GM10266 (cell line): ENCODE measurements around the gene LEFTY1.
"Not testable (repeated sequence)": the region's sequence is repeated elsewhere in the genome, so short reads cannot be mapped to it uniquely, and the experiment has no call there.

Source experiments
- DNase-seq: peaks from one replicate; pipeline ENCODE4 v3.0.0; 2012; ENCODE audit errors: extremely low spot score
- CTCF ChIP-seq: IDR thresholded peaks from 2 replicates; pipeline ENCODE4 v1.5.1; 2012; ENCODE audit warnings: mild to moderate bottlenecking, low read depth; ENCODE audit not compliant: control insufficient read depth, insufficient read depth; ENCODE audit errors: missing control alignments

The LEFTY1 gene

DNA sequence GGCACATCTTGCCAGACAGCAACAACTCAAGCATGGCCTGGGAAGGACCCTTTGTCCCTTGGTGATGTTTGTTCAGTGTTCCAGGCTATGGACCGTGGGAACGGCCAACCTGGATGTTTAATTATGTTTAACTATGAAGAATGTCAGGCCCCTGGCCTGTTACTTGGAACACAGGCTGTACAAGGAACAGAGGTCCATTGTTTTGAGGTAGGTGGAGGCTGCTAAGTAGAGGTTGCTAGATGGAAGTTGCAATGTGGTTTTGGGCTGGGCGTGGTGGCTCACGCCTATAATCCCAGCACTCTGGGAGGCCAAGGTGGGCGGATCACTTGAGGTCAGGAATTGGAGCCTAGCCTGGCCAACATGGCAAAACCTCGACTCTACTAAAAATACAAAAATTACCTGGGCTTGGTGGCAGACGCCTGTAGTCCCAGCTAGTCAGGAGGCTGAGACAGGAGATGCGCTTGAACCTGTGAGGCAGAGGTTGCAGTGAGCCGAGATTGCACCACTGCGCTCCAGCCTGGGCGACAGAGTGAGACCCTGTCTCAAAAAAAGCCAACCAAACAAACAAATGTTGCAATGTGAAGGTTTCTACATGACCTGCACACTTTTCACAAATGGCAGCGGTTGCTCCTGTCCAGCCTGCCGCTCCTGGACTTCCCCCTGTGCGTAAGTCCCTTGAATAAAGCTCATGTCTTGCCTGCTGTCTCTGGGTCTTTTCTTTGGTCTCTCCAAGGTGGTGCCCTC is 2.5 kb upstream of the LEFTY1 start:
- TF ChIP-seq CTCF: no peak
- DNase-seq: no peak

DNA sequence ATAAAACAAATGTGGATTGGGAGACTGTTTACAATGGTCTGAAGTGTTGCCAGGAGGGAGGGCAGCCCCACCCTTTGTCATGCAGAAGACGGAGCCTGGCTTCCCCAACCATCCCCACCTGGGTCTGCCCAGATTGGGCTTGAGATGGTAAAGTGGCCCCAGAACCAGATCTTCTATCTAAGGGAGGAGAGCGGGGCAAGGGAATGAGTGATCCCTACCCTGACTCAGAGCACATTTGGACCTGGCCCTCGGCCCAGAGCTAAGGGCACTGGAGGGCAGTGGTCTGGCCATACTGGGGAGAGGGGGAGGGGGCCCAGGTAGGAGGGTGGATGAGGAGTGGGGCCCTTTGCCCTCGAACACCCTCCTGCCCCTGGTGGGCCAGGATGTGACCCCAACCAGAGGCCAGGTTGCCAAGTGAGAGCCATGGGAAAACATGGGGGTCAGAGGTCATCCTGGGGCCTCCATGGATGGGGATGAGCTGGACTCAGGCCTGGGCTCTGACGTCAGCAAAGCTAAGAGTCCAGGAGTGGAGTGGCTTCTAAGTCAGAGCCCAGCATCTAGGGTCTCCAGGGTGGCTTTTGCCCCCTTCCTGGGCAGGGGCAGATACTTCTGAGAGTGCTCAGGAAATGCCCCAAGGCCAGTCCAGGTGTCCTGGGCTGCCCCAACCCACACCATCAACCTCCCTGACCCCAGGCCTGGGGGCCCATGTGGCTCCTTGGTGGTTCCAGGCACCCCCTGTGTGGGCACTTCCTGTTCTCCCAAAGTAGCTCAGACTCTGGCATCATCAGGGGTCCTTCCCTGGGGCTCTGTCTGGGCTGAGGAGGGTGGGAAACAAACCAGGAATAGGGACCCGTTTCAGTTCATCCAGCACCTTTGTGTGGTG is 1.6 kb upstream of the LEFTY1 start:
- no peak for TF ChIP-seq CTCF
- DNase-seq: no peak

- DNase-seq: no peak
- no peak for TF ChIP-seq CTCF
These were observed 797 bp upstream of the LEFTY1 start for GRCh38 chr1:225889743-225890142.

DNA sequence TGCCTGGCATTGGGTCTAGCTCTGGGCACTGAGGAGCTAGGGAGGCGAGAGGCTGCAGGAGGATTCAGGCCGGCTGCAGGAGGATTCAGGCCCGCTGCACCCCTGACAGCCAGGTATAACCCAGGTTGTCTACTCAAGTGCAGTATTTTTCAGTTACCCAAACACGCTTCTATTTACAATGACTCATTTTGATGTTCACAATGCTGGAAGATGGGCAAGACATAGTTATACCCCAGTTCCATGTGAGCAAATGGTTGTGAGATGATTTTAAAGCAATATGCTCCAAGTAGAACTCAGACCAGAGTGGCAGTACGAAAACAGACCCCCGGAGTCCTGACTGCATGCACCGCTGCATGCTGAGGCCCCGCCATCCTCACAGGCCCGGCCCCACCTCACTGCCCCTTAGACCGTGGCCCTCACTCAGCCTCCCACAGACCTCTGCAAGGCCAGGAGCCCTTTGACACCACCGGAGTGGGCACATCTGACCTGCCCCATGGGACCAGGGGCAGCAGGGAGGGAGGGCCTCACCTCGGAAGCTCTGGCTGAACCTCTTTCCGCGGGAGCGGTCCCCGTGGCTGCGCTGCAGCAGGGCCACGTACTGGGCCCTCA is 553 bp downstream of the LEFTY1 start:
- DNase-seq: peak; percentile 22
- no peak for TF ChIP-seq CTCF

DNA sequence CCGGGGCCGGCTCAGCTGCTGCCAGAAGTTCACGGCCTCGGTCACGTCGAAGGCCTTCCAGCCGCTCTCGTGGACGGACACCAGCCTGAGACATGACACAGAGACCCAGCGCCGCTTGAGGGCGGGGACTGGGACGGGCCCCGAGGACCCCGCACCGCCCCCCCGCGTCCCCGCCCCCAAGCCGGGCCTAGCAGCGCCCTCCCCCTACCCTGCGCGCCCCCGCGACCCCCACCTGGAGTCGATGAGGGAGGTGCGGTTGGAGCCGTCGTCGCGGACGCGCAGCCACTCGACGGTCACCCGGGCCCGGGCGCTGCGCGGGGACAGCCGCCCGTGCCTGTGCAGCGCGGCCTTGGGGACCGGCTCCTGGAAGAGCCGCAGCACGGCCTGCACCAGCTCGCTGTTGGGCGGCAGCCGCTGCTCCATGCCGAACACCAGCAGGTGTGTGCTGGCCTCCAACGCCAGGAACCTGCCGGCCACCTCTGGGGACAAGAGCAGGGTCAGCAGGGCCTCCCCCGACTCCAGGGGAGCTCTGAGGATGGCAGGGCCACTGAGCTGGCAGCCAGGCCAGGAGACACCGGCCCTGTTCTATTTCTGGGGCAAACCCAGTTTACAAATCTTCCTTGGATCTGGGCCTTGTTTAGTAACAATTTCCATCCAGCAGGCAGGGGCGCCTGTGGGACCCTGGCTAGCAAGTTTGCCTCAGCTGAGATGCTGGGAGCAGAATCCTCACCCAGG is 1.2 kb downstream of the LEFTY1 start:
- not testable (repeated sequence) for DNase-seq

GRCh38 chr1:225887030-225887314 is 2.0 kb downstream of the LEFTY1 start:
- TF ChIP-seq CTCF: no peak
- no peak for DNase-seq

- no peak for TF ChIP-seq CTCF
- DNase-seq: peak; percentile 23
These were observed 2.6 kb downstream of the LEFTY1 start for GRCh38 chr1:225886159-225887029.
